GM12878 (cell line): ENCODE data around the gene CTSO. TPM values are rescaled to one million over a fixed set of nuclear protein-coding genes. Genes with fewer than 3 reads are reported as not detected.

Experiments used
- ATAC-seq: fragments of 200-7000 bp; cut with Tn5 transposase; 3 replicates; pipeline ENCODE4 v1.9.1; 2020; ENCODE audit warnings: mild to moderate bottlenecking, moderate library complexity
- BruUV-seq: library from RNA; stranded (reverse); fragments of 400-500 nt; replicated peaks from 2 replicates; lab custom pipeline; 2021; lab: Mats Ljungman, UMichigan
- CTCF ChIA-PET: fragments of 300-600 bp; sonication (Branson Sonifier 250); formaldehyde crosslinking; extraction: SDS; loops from one replicate; lab custom pipeline; 2021; ENCODE audit warnings: inconsistent platforms; lab: Yijun Ruan, JAX
- POLR2A ChIA-PET: fragments of 350-600 bp; formaldehyde crosslinking; extraction: SDS; loops from one replicate; lab custom pipeline; 2021; ENCODE audit warnings: inconsistent platforms; lab: Charles Lee
- RAD21 ChIA-PET: fragments of 300-600 bp; sonication (Branson Sonifier 250); formaldehyde crosslinking; loops from one replicate; lab custom pipeline; 2023; ENCODE audit warnings: antibody characterized with exemption; ENCODE audit not compliant: unreplicated experiment; lab: Charles Lee
- SMC1A ChIA-PET: fragments of 300-600 bp; sonication (Branson Sonifier 250); formaldehyde crosslinking; loops from one replicate; lab custom pipeline; 2023; ENCODE audit not compliant: unreplicated experiment, uncharacterized antibody; lab: Charles Lee
- DNase-seq: peaks from one replicate; pipeline ENCODE4 v3.0.0-alpha.2; 2011; ENCODE audit warnings: low read depth, low spot score
- FAIRE-seq: peaks from 3 replicates; lab custom pipeline; 2011; peaks lifted over from hg19 to GRCh38; lab: Jason Lieb, UNC
- H2AFZ ChIP-seq: 2 replicates; pipeline ENCODE4 v1.6.0; 2011; ENCODE audit warnings: low read depth, low read length, control low read depth; ENCODE audit not compliant: control insufficient read depth
- H3K27ac ChIP-seq: 2 replicates; pipeline ENCODE4 v1.5.1; 2011; ENCODE audit warnings: control low read depth; ENCODE audit not compliant: control insufficient read depth, insufficient read depth
- H3K27me3 ChIP-seq, 2 experiments: replicated peaks in 1 of 2; 2 replicates each; pipeline versions ENCODE4 v1.6.0 to v1.6.1; 2011; ENCODE audit warnings: low read length in 1 of 2; ENCODE audit not compliant: control insufficient read depth in 2 of 2, insufficient read depth in 2 of 2
- H3K36me3 ChIP-seq, 2 experiments: 2 replicates each; pipeline ENCODE4 v1.5.1; 2011; ENCODE audit warnings: low read length in 1 of 2; ENCODE audit not compliant: control insufficient read depth in 2 of 2, insufficient read depth in 2 of 2
- H3K4me1 ChIP-seq: 2 replicates; pipeline ENCODE4 v1.6.1; 2011; ENCODE audit warnings: mild to moderate bottlenecking, low read length, moderate library complexity, mixed read lengths; ENCODE audit not compliant: control insufficient read depth, insufficient read depth
- H3K4me2 ChIP-seq: 2 replicates; pipeline ENCODE4 v1.6.0; 2011; ENCODE audit warnings: control low read depth; ENCODE audit not compliant: control insufficient read depth, insufficient read depth
- H3K4me3 ChIP-seq: fragments of 200-600 bp; sonication (generic); 2 replicates; pipeline ENCODE4 v1.5.1; 2016
- H3K79me2 ChIP-seq: 2 replicates; pipeline ENCODE4 v1.6.0; 2011; ENCODE audit warnings: low read length; ENCODE audit not compliant: control insufficient read depth, insufficient read depth
- H3K9ac ChIP-seq: 2 replicates; pipeline ENCODE4 v1.8.0; 2011; ENCODE audit warnings: low read length, control low read depth, mixed read lengths; ENCODE audit not compliant: control insufficient read depth, insufficient read depth
- H3K9me3 ChIP-seq: replicated peaks from 3 replicates; pipeline ENCODE4 v1.5.1; 2011; ENCODE audit warnings: mild to moderate bottlenecking, low read length; ENCODE audit not compliant: control insufficient read depth, insufficient read depth
- H4K20me1 ChIP-seq: 2 replicates; pipeline ENCODE4 v1.6.0; 2011; ENCODE audit not compliant: control insufficient read depth, insufficient read depth
- BACH1 ChIP-seq: fragments of 450-650 bp; IDR thresholded peaks from 2 replicates; pipeline ENCODE4 v1.6.1; 2017; ENCODE audit warnings: mild to moderate bottlenecking, borderline replicate concordance
- CBX3 ChIP-seq: fragments of 200-600 bp; sonication (generic); IDR thresholded peaks from 2 replicates; pipeline ENCODE4 v1.6.1; 2016; ENCODE audit warnings: low read depth, borderline replicate concordance
- KAT2A ChIP-seq: conservative IDR thresholded peaks from 2 replicates; pipeline ENCODE4 v1.6.1; 2011; ENCODE audit warnings: low read depth, low read length; ENCODE audit not compliant: control insufficient read depth
- NR2C1 ChIP-seq: fragments of 450-650 bp; IDR thresholded peaks from 2 replicates; pipeline ENCODE4 v1.6.1; 2017; ENCODE audit warnings: antibody characterized with exemption, mild to moderate bottlenecking, moderate library complexity
- PAX8 ChIP-seq: fragments of 450-650 bp; IDR thresholded peaks from 2 replicates; pipeline ENCODE4 v1.6.1; 2017; ENCODE audit warnings: mild to moderate bottlenecking, moderate library complexity
- POLR2AphosphoS2 ChIP-seq: IDR thresholded peaks from 2 replicates; pipeline ENCODE4 v1.6.1; 2011; ENCODE audit warnings: low read depth, mild to moderate bottlenecking, low read length, improper control_type of control experiment, moderate library complexity
- ZBTB40 ChIP-seq: fragments of 450-650 bp; IDR thresholded peaks from 2 replicates; pipeline ENCODE4 v1.6.1; 2016; ENCODE audit warnings: mild to moderate bottlenecking, moderate library complexity, borderline replicate concordance
- ZNF622 ChIP-seq: fragments of 450-650 bp; IDR thresholded peaks from 2 replicates; pipeline ENCODE4 v1.6.1; 2017; ENCODE audit warnings: mild to moderate bottlenecking, inconsistent platforms
- WGBS: methylation state at CpG from one replicate; pipeline ENCODE4 v1.1.6; 2016; ENCODE audit warnings: low lambda C conversion rate; ENCODE audit not compliant: insufficient replicate concordance, insufficient coverage; ENCODE audit errors: missing lambda C conversion rate; 5-methylcytosine and 5-hydroxymethylcytosine counted together
- in situ Hi-C: fragments of 300-500 bp; cut with MboI; formaldehyde crosslinking; loops from 9 replicates; pipeline ENCODE4 v1.14.3; 2018; ENCODE audit warnings: mixed read lengths
- intact Hi-C: fragments of 100-400 bp; cut with micrococcal nuclease; formaldehyde crosslinking; loops from one replicate; pipeline ENCODE4 v1.14.2; 2022; ENCODE audit not compliant: unreplicated experiment
- polyA plus RNA-seq, 11 experiments: library from polyadenylated mRNA; depleted of rRNA in 4 of 11; unstranded in 6 of 11; stranded (reverse) in 5 of 11; fragments of >200 nt; fragmentation: Nextera tagmentation in 4 of 11; fragmentation: Illumina TruSeq in 1 of 11; extraction: Ambion mirVana in 4 of 11; extraction: Trizol in 1 of 11; gene quantifications; 1 replicate in 1 of 11; 2 replicates in 10 of 11; pipeline versions ENCODE4 v1.2.1 to v1.2.3, GENCODE V29; 2011 to 2016; ENCODE audit warnings: inconsistent platforms in 2 of 11, missing spikeins in 2 of 11, low read depth in 1 of 11
- total RNA-seq, 4 experiments: library from RNA; depleted of rRNA in 3 of 4; stranded (reverse); fragments of >200 nt in 3 of 4; fragmentation: Illumina TruSeq in 1 of 4; extraction: Trizol in 1 of 4; gene quantifications; 2 replicates each; pipeline versions ENCODE4 v1.2.1 to v1.2.3, GENCODE V29; 2013 to 2021
- TF ChIP-seq, protein P1 (sequence below): IDR thresholded peaks from 2 replicates; pipeline ENCODE4 v1.6.1; 2012; ENCODE audit warnings: mild to moderate bottlenecking, low read depth, low read length
- TF ChIP-seq, protein P2 (sequence below): fragments of 450-650 bp; IDR thresholded peaks from 2 replicates; pipeline ENCODE4 v1.6.1; 2017; ENCODE audit warnings: mild to moderate bottlenecking
- TF ChIP-seq, protein P3 (sequence below): fragments of 450-650 bp; IDR thresholded peaks from 2 replicates; pipeline ENCODE4 v1.6.1; 2016; ENCODE audit warnings: mild to moderate bottlenecking

The CTSO gene
- total and polyA plus RNA-seq, 10 of the 15 experiments (the other 5 are each of a cell fraction or from before 2014, with no cell fraction given), result 3.9 to 9.7 (median 7.0) TPM

GRCh38 chr4:155899891-155900290 is 53.8 kb downstream of the CTSO start:
- SMC1A ChIA-PET, result interaction anchor here (1.0 to 1.3 kb wide), 2 partner anchors 20 to 72 kb away, joined by 3 to 4 read pairs; no protein-coding TSS in a partner anchor
- FAIRE-seq (no peak), DNase-seq (no peak), ATAC-seq (no peak)
- H4K20me1 ChIP-seq, result no peaks in the 10 kb centered on the region
- no peaks in the 10 kb centered on the region for H3K79me2 ChIP-seq
- no peaks in the 10 kb centered on the region for H3K36me3 ChIP-seq
- RAD21 ChIA-PET, result interaction anchor here (0.8 to 1.3 kb wide), 3 partner anchors 10 to 15 kb away, joined by 3 read pairs; no protein-coding TSS in a partner anchor
- in situ Hi-C loops (no loop called here), intact Hi-C loops (no loop called here)
- H3K27ac ChIP-seq, result no peak overlapping the region
- CTCF ChIA-PET, result interaction anchor here (0.9 to 1.0 kb wide), 2 partner anchors 113 to 394 kb away, joined by 3 to 7 read pairs; no protein-coding TSS in a partner anchor
- WGBS, result 15% methylated on average over 3 of the region's 3 CpGs
- POLR2A ChIA-PET, result interaction anchor here (0.6 kb wide), 1 partner anchor 10 kb away, joined by 3 read pairs; no protein-coding TSS in a partner anchor
- H3K4me1 ChIP-seq, result no peaks in the 10 kb centered on the region
- H3K9me3 ChIP-seq, result no peaks in the 10 kb centered on the region
- H2AFZ ChIP-seq, result no peak overlapping the region
- no peak overlapping the region for H3K9ac ChIP-seq
- no peak overlapping the region for H3K4me2 ChIP-seq
- no peak overlapping the region for H3K4me3 ChIP-seq
- no TSS peak for BruUV-seq
- no peaks in the 10 kb centered on the region for H3K27me3 ChIP-seq
- TF ChIP-seq CBX3 (no peak), PAX8 (no peak), KAT2A (no peak), ZBTB40 (no peak), NR2C1 (no peak), ZNF622 (no peak), POLR2AphosphoS2 (no peak), BACH1 (no peak)
- TF ChIP-seq, protein P1, sequence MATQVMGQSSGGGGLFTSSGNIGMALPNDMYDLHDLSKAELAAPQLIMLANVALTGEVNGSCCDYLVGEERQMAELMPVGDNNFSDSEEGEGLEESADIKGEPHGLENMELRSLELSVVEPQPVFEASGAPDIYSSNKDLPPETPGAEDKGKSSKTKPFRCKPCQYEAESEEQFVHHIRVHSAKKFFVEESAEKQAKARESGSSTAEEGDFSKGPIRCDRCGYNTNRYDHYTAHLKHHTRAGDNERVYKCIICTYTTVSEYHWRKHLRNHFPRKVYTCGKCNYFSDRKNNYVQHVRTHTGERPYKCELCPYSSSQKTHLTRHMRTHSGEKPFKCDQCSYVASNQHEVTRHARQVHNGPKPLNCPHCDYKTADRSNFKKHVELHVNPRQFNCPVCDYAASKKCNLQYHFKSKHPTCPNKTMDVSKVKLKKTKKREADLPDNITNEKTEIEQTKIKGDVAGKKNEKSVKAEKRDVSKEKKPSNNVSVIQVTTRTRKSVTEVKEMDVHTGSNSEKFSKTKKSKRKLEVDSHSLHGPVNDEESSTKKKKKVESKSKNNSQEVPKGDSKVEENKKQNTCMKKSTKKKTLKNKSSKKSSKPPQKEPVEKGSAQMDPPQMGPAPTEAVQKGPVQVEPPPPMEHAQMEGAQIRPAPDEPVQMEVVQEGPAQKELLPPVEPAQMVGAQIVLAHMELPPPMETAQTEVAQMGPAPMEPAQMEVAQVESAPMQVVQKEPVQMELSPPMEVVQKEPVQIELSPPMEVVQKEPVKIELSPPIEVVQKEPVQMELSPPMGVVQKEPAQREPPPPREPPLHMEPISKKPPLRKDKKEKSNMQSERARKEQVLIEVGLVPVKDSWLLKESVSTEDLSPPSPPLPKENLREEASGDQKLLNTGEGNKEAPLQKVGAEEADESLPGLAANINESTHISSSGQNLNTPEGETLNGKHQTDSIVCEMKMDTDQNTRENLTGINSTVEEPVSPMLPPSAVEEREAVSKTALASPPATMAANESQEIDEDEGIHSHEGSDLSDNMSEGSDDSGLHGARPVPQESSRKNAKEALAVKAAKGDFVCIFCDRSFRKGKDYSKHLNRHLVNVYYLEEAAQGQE, result no peak
- TF ChIP-seq, protein P2, sequence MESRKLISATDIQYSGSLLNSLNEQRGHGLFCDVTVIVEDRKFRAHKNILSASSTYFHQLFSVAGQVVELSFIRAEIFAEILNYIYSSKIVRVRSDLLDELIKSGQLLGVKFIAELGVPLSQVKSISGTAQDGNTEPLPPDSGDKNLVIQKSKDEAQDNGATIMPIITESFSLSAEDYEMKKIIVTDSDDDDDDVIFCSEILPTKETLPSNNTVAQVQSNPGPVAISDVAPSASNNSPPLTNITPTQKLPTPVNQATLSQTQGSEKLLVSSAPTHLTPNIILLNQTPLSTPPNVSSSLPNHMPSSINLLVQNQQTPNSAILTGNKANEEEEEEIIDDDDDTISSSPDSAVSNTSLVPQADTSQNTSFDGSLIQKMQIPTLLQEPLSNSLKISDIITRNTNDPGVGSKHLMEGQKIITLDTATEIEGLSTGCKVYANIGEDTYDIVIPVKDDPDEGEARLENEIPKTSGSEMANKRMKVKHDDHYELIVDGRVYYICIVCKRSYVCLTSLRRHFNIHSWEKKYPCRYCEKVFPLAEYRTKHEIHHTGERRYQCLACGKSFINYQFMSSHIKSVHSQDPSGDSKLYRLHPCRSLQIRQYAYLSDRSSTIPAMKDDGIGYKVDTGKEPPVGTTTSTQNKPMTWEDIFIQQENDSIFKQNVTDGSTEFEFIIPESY, result no peak
- TF ChIP-seq, protein P3, sequence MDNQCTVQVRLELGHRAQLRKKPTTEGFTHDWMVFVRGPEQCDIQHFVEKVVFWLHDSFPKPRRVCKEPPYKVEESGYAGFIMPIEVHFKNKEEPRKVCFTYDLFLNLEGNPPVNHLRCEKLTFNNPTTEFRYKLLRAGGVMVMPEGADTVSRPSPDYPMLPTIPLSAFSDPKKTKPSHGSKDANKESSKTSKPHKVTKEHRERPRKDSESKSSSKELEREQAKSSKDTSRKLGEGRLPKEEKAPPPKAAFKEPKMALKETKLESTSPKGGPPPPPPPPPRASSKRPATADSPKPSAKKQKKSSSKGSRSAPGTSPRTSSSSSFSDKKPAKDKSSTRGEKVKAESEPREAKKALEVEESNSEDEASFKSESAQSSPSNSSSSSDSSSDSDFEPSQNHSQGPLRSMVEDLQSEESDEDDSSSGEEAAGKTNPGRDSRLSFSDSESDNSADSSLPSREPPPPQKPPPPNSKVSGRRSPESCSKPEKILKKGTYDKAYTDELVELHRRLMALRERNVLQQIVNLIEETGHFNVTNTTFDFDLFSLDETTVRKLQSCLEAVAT, result no peak
